C4-2B (cell line): ENCODE data around the gene PACC1.
"Not testable (repeated sequence)": the region's sequence is repeated elsewhere in the genome, so short reads cannot be mapped to it uniquely, and the experiment has no call there.

ENCODE experiments used
- ZFX ChIP-seq: fragments of 450-650 bp; IDR thresholded peaks from 2 replicates; pipeline ENCODE4 v1.6.1; 2017
- TF ChIP-seq, protein P1 (sequence below): fragments of 450-650 bp; conservative IDR thresholded peaks from 2 replicates; pipeline ENCODE4 v1.5.1; 2017; ENCODE audit warnings: mild to moderate bottlenecking

GRCh38 chr1:212395678-212396437 is 18.8 kb downstream of the PACC1 start:
- TF ChIP-seq, protein P1, sequence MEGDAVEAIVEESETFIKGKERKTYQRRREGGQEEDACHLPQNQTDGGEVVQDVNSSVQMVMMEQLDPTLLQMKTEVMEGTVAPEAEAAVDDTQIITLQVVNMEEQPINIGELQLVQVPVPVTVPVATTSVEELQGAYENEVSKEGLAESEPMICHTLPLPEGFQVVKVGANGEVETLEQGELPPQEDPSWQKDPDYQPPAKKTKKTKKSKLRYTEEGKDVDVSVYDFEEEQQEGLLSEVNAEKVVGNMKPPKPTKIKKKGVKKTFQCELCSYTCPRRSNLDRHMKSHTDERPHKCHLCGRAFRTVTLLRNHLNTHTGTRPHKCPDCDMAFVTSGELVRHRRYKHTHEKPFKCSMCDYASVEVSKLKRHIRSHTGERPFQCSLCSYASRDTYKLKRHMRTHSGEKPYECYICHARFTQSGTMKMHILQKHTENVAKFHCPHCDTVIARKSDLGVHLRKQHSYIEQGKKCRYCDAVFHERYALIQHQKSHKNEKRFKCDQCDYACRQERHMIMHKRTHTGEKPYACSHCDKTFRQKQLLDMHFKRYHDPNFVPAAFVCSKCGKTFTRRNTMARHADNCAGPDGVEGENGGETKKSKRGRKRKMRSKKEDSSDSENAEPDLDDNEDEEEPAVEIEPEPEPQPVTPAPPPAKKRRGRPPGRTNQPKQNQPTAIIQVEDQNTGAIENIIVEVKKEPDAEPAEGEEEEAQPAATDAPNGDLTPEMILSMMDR: not testable (repeated sequence)
- TF ChIP-seq ZFX: not testable (repeated sequence)
